IgD-negative memory B cell (primary cell): ENCODE data around the gene CPNE4. TPM values are rescaled to one million over a fixed set of nuclear protein-coding genes. Genes with fewer than 3 reads are reported as not detected.
"Not testable (repeated sequence)": the region's sequence is repeated elsewhere in the genome, so short reads cannot be mapped to it uniquely, and the experiment has no call there.

Source experiments
- H3K27ac Mint-ChIP-seq, 3 donors: one replicate each; pipeline ENCODE4 v1.8.0; 2020 to 2022; ENCODE audit warnings: mild to moderate bottlenecking in 3 of 3, mixed read lengths in 3 of 3, moderate library complexity in 1 of 3
- H3K27me3 Mint-ChIP-seq: one replicate; pipeline ENCODE4 v1.8.0; 2021; ENCODE audit warnings: mixed read lengths
- H3K36me3 Mint-ChIP-seq: one replicate; pipeline ENCODE4 v1.8.0; 2020; ENCODE audit warnings: mild to moderate bottlenecking, mixed read lengths
- H3K4me1 Mint-ChIP-seq, 3 donors: one replicate each; pipeline ENCODE4 v1.8.0; 2020 to 2022; ENCODE audit warnings: mixed read lengths in 3 of 3, mild to moderate bottlenecking in 1 of 3
- H3K4me3 Mint-ChIP-seq, 4 donors: one replicate each; pipeline ENCODE4 v1.8.0; 2020 to 2022; ENCODE audit warnings: mild to moderate bottlenecking in 4 of 4, mixed read lengths in 4 of 4, moderate library complexity in 3 of 4
- H3K9me3 Mint-ChIP-seq, 3 donors: one replicate each; pipeline ENCODE4 v1.8.0; 2020 to 2021; ENCODE audit warnings: mixed read lengths in 3 of 3, mild to moderate bottlenecking in 1 of 3
- polyA plus RNA-seq: library from polyadenylated mRNA; unstranded; fragments of 300-500 nt; fragmentation: Illumina TruSeq; gene quantifications from one replicate; pipeline ENCODE4 v1.2.3, GENCODE V29; 2021

The CPNE4 gene
- polyA plus RNA-seq, result not detected

DNA sequence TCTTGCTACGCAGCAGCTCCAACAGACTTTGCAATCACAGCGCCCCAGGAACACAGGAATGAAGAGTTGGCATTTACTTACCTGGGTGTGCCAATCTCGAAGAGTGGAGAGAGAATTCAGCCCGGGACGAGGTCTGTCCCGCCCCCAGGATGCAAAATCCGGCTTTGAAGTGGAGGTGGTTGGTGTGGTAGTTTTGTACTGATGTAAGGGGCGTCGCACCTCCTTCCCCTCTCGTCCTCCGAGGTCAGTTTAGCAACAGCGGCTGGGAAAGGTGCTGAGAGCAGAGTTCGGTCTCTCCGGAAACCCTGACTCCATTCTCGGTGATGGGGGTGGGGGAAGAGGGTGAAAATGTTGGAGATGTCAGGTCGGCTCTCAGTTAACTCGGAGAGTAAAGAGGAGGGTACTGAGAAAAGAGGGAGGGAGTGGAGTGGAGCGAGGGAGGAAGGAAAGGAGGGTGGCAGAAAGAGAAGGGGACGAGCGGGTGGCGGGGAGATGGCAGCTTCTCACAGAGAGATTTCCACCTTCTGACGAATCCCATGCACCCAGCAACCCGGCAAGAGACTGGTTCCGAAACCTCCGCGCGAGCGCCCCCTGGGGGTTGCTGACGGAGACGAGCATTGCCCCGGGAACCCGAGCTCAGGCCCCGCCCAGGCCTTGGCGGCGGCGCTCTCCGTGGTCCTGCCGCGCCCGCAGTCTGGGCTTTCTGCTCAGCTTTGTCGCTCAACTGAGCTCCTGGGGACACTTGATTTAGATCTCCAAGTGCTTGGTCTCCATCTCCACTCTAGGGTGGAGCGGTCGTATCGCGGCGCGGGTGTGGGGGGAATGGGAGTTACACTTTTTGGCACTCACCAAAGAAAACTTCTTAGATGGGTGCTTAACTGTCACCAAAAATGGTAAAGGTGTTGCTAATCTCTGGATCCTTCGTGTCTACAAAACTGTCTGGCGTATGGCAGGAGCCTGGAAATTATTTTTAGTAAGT lies at the start of gene CPNE4:
Gene CPNE4 (minus strand): TSS at position 529 of the 979 bp plus-strand sequence.
- Mint-ChIP-seq H3K27me3 (peaks cover 52% of the 10 kb centered on the region), H3K4me3 (peak within 1 kb of the TSS in 2 of 4 donors; percentile 65 to 78), H3K36me3 (peaks cover 1% of the 10 kb centered on the region)

DNA sequence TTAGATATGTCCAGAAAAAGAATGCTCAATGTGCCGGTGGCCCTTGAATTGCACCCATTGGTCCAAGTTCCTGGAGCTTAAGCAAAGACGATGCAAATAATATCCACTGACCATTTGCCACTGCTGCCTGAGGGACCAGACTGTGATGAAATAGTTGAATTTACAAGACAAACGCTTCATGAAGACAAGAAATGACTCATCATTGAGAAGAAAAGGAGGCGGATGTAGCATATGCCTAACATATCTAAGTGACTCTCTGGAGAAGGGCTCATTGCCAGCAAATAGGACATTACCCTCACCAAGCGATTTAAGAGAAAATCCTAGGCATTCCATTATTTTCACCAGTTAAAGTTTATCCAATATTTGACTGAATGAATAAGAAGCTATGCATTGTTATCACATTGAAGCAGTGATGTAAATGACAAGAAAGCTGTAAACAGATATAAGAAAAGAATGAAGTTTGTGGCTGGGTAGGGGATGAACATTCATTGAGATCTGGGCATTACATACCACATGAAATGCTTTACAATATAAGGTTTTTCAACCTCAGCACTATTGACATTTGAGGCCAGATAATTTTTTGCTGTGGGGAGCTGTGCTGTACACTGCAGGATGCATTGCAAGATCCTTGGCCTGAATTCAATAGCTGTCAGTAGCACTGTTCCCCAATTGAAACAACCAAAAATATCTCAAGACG lies 48.9 kb upstream of the CPNE4 start:
- no peak overlapping the region for H3K4me3 Mint-ChIP-seq
- no peaks in the 10 kb centered on the region for H3K4me1 Mint-ChIP-seq
- no peaks in the 10 kb centered on the region for H3K36me3 Mint-ChIP-seq
- H3K27me3 Mint-ChIP-seq, result no peaks in the 10 kb centered on the region
- peaks cover 0 to 2% (median 0%) of the 10 kb centered on the region in 3 donors for H3K9me3 Mint-ChIP-seq
- no peak overlapping the region for H3K27ac Mint-ChIP-seq

More for the DNA sequence above, at the start of gene CPNE4:
- Mint-ChIP-seq H3K9me3 (no peaks in the 10 kb centered on the region), H3K4me1 (peaks cover 0 to 7% (median 0%) of the 10 kb centered on the region in 3 donors), H3K27ac (no peak within 1 kb of the TSS)

GRCh38 chr3:132083159-132083558 lies 48.3 kb upstream of the CPNE4 start:
- Mint-ChIP-seq H3K4me1 (no peaks in the 10 kb centered on the region), H3K9me3 (peaks cover 0 to 2% (median 0%) of the 10 kb centered on the region in 3 donors), H3K36me3 (no peaks in the 10 kb centered on the region), H3K27me3 (no peaks in the 10 kb centered on the region), H3K27ac (no peak overlapping the region), H3K4me3 (no peak overlapping the region)

DNA sequence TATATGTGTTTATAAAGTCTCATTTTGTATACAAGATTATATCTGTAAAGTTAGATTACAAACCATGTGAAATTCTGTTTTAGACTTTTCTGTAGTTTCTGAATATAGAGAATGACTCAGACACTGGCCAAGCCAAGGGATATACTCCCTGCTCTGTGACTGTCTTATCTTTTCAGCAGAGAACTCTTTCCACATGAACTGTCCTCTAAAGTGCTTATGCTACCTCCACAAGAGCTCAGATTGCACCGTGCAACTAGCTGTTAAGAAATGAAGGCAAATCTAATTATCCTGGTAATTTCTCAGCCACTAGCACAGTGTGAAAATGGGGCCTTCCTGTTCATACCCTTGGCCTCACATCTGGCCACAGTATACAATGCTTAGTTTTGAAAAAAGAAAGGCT lies 44.3 kb upstream of the CPNE4 start:
- H3K9me3 Mint-ChIP-seq, result peaks cover 0 to 2% (median 0%) of the 10 kb centered on the region in 3 donors
- H3K36me3 Mint-ChIP-seq, result no peaks in the 10 kb centered on the region
- no peaks in the 10 kb centered on the region for H3K27me3 Mint-ChIP-seq
- no peaks in the 10 kb centered on the region for H3K4me1 Mint-ChIP-seq
- no peak overlapping the region for H3K27ac Mint-ChIP-seq
- H3K4me3 Mint-ChIP-seq, result no peak overlapping the region

GRCh38 chr3:132073771-132074170 lies 39.0 kb upstream of the CPNE4 start:
- Mint-ChIP-seq H3K36me3 (no peaks in the 10 kb centered on the region), H3K4me1 (no peaks in the 10 kb centered on the region), H3K27ac (no peak overlapping the region), H3K9me3 (peaks cover 0 to 3% (median 0%) of the 10 kb centered on the region in 3 donors), H3K4me3 (no peak overlapping the region), H3K27me3 (peaks cover 3% of the 10 kb centered on the region)

DNA sequence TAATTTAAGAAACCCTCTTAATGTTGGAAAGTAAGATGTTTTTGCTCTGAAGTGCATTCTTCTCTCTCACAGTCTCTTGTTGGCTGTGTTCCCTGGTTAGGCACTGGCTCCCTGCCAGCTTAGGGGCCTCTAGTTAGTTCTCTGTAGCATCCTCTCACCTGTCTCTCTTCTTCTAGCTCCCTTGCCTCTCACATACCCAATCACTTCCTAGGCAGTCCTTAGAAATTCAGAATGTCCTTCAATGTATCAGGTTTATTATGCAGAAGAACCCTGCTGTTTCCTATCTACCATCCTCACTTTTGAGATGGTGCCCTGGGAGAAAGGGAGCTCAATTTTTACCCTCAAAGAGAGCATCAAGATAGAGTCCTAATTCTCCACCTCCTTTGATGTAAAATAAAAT lies 36.2 kb upstream of the CPNE4 start:
- no peak overlapping the region for H3K27ac Mint-ChIP-seq
- H3K4me3 Mint-ChIP-seq, result no peak overlapping the region
- H3K27me3 Mint-ChIP-seq, result peaks cover 3% of the 10 kb centered on the region
- no peaks in the 10 kb centered on the region for H3K4me1 Mint-ChIP-seq
- H3K9me3 Mint-ChIP-seq, result peaks cover 0 to 5% (median 0%) of the 10 kb centered on the region in 3 donors
- no peaks in the 10 kb centered on the region for H3K36me3 Mint-ChIP-seq

DNA sequence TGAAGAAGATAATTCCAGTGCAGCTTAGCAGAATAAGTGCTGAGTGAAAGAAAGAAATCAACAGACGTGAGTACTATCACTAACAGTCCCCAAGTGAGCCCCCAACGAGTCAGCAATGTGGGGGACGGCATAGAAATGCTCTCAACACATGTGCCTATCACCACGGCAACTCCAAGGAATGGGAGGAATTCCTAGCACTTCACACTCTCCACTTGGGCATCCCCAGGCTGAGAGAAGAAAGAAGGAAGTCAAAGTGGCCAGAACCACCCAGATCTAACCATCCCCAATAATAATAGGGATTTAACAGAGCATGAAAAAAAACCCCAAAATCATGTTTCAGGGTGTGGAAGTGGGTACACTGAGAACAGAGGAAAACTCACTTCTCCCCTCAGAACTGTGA lies 29.3 kb upstream of the CPNE4 start:
- H3K27ac Mint-ChIP-seq, result no peak overlapping the region
- H3K36me3 Mint-ChIP-seq, result no peaks in the 10 kb centered on the region
- H3K27me3 Mint-ChIP-seq, result peaks cover 3% of the 10 kb centered on the region
- H3K4me1 Mint-ChIP-seq, result no peaks in the 10 kb centered on the region
- H3K4me3 Mint-ChIP-seq, result no peak overlapping the region
- peaks cover 0 to 6% (median 5%) of the 10 kb centered on the region in 3 donors for H3K9me3 Mint-ChIP-seq

DNA sequence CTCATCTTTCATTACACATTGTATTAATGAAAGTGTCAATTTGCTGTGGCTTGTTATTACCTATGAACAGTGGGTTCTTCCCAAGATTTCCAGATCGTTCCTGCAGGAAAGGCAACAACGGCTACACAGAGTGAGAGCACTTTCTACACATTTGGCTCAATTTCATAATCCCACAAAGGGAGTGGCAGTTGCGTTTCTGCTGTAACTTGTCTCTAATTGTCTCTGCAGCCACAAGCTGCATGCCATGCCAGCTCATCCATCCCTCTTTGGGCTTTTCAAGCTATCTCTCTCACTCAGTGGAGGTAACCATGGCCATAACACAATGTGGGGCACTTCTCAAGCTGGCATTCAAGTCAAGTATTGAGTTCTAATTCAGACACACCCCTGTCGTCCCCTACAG lies 27.7 kb upstream of the CPNE4 start:
- H3K4me3 Mint-ChIP-seq, result no peak overlapping the region
- H3K4me1 Mint-ChIP-seq, result no peaks in the 10 kb centered on the region
- peaks cover 1% of the 10 kb centered on the region for H3K36me3 Mint-ChIP-seq
- no peak overlapping the region for H3K27ac Mint-ChIP-seq
- H3K27me3 Mint-ChIP-seq, result peaks cover 6% of the 10 kb centered on the region
- peaks cover 0 to 6% (median 0%) of the 10 kb centered on the region in 3 donors for H3K9me3 Mint-ChIP-seq

GRCh38 chr3:132055872-132056271 lies 21.1 kb upstream of the CPNE4 start:
- Mint-ChIP-seq H3K36me3 (peaks cover 4% of the 10 kb centered on the region), H3K9me3 (peaks cover 0 to 3% (median 0%) of the 10 kb centered on the region in 3 donors), H3K4me3 (no peak overlapping the region), H3K27ac (no peak overlapping the region), H3K27me3 (peaks cover 4% of the 10 kb centered on the region), H3K4me1 (no peaks in the 10 kb centered on the region)

- H3K27ac Mint-ChIP-seq, result no peak overlapping the region
- peaks cover 1% of the 10 kb centered on the region for H3K27me3 Mint-ChIP-seq
- H3K36me3 Mint-ChIP-seq, result no peaks in the 10 kb centered on the region
- H3K4me3 Mint-ChIP-seq, result no peak overlapping the region
- H3K4me1 Mint-ChIP-seq, result no peaks in the 10 kb centered on the region
- H3K9me3 Mint-ChIP-seq, result peaks cover 0 to 5% (median 4%) of the 10 kb centered on the region in 3 donors
Observed at GRCh38 chr3:132047209-132047608, 12.4 kb upstream of the CPNE4 start.

GRCh38 chr3:132044874-132045273 lies 10.1 kb upstream of the CPNE4 start:
- not testable (repeated sequence) for H3K4me1 Mint-ChIP-seq, H3K9me3 Mint-ChIP-seq, H3K36me3 Mint-ChIP-seq

GRCh38 chr3:132042681-132043080 lies 7.9 kb upstream of the CPNE4 start:
- no peak overlapping the region for H3K4me3 Mint-ChIP-seq
- no peaks in the 10 kb centered on the region for H3K36me3 Mint-ChIP-seq
- peaks cover 3% of the 10 kb centered on the region for H3K27me3 Mint-ChIP-seq
- no peaks in the 10 kb centered on the region for H3K4me1 Mint-ChIP-seq
- no peak overlapping the region for H3K27ac Mint-ChIP-seq
- H3K9me3 Mint-ChIP-seq, result peaks cover 0 to 5% (median 0%) of the 10 kb centered on the region in 3 donors

More at GRCh38 chr3:132044874-132045273, 10.1 kb upstream of the CPNE4 start:
- not testable (repeated sequence) for H3K4me3 Mint-ChIP-seq, H3K27me3 Mint-ChIP-seq, H3K27ac Mint-ChIP-seq

- no peaks in the 10 kb centered on the region for H3K9me3 Mint-ChIP-seq
- H3K4me3 Mint-ChIP-seq, result no peak overlapping the region
- H3K36me3 Mint-ChIP-seq, result peaks cover 1% of the 10 kb centered on the region
- peaks cover 29% of the 10 kb centered on the region for H3K27me3 Mint-ChIP-seq
- no peak overlapping the region for H3K27ac Mint-ChIP-seq
- peaks cover 0 to 7% (median 0%) of the 10 kb centered on the region in 3 donors for H3K4me1 Mint-ChIP-seq
Observed at GRCh38 chr3:132038198-132038825, 3.5 kb upstream of the CPNE4 start.

DNA sequence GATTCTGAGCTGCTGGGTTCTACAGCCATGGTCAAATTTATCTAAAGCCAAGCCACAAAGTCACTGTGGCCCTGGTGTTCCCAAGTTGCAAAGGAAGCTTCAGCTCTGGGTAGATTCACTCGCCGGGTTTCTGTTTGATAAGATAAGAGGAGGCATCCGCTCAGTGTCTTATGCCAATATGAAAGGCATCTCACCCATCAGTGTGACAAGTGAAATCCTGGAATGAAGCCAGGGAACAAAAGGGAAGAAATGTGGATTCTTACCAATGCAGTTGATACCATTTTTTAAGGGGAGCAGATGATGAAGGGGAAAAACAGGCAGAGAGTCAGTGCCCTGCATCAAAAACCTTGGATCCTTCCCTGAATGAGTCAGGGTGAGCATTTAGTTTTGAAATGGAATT lies 2.8 kb upstream of the CPNE4 start:
- no peaks in the 10 kb centered on the region for H3K9me3 Mint-ChIP-seq
- H3K4me1 Mint-ChIP-seq, result peaks cover 0 to 7% (median 0%) of the 10 kb centered on the region in 3 donors
- H3K27me3 Mint-ChIP-seq, result peaks cover 36% of the 10 kb centered on the region
- H3K4me3 Mint-ChIP-seq, result no peak overlapping the region
- no peak overlapping the region for H3K27ac Mint-ChIP-seq
- H3K36me3 Mint-ChIP-seq, result peaks cover 1% of the 10 kb centered on the region

DNA sequence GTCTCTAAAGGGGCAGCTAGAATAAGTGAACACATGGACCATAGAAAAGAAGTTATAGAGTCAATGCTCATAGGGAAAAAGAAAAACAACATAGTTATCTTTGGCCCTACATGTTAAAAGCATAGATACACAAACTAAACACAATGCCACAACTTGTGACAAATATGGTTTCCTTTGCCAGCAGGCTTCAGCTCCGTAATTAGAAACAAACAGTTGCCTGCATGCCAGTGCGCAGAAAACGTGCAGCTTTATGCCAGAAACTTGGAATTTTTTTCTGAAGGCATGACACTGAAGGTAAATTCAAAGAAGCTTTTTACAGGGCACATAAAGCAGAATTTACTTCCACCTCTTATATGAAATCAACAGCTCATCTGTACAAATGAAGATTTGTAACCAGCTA lies 2.2 kb upstream of the CPNE4 start:
- Mint-ChIP-seq H3K36me3 (peaks cover 1% of the 10 kb centered on the region), H3K9me3 (no peaks in the 10 kb centered on the region), H3K27me3 (peaks cover 41% of the 10 kb centered on the region), H3K27ac (no peak overlapping the region), H3K4me1 (peaks cover 0 to 7% (median 0%) of the 10 kb centered on the region in 3 donors), H3K4me3 (no peak overlapping the region)
